Measurements from ENCODE around the gene NRROS. TPM values are rescaled to one million over a fixed set of nuclear protein-coding genes. Genes with fewer than 3 reads are reported as not detected.
"Not testable (repeated sequence)": the region's sequence is repeated elsewhere in the genome, so short reads cannot be mapped to it uniquely, and the experiment has no call there.

The NRROS gene
- total RNA-seq: 1.4 and 2.0 TPM in 2 replicates
- long read RNA-seq: 0 reads

- H3K4me1 Mint-ChIP-seq (ENCODE audit: low read depth): peaks cover 1% of the 10 kb centered on the region
- no peak within 1 kb of the TSS for H3K27ac Mint-ChIP-seq
- no peaks in the 10 kb centered on the region for H3K9me3 Mint-ChIP-seq (ENCODE audit: low read depth)
- peaks cover 32% of the 10 kb centered on the region for H3K27me3 Mint-ChIP-seq
- H3K4me3 Mint-ChIP-seq (ENCODE audit: low read depth): peak within 1 kb of the TSS; percentile 65
- no peaks in the 10 kb centered on the region for H3K36me3 Mint-ChIP-seq (ENCODE audit: insufficient read depth)
- TF ChIP-seq CTCF (IDR thresholded peaks at IDR 0.05; ENCODE audit: unreplicated experiment): no peak
- no peak for DNase-seq (ENCODE audit: low spot score, unreplicated experiment)
Measured at GRCh38 chr3:196639483-196640296, at the start of gene NRROS. Gene NRROS, plus strand, starts transcription at chr3:196639694. Its CDS starts 14,846 bp downstream, at chr3:196654540.

GRCh38 chr3:196590279-196590678, 49.2 kb upstream of the NRROS start:
- Mint-ChIP-seq H3K9me3 (ENCODE audit: low read depth) (no peaks in the 10 kb centered on the region), H3K27ac (peak overlapping the region; percentile 22), H3K27me3 (no peaks in the 10 kb centered on the region), H3K36me3 (ENCODE audit: insufficient read depth) (no peaks in the 10 kb centered on the region), H3K4me1 (ENCODE audit: low read depth) (no peaks in the 10 kb centered on the region), H3K4me3 (ENCODE audit: low read depth) (no peak overlapping the region)
- TF ChIP-seq CTCF (IDR thresholded peaks at IDR 0.05; ENCODE audit: unreplicated experiment): no peak
- DNase-seq (ENCODE audit: low spot score, unreplicated experiment): no peak

GRCh38 chr3:196596355-196596754, 43.1 kb upstream of the NRROS start:
- H3K9me3 Mint-ChIP-seq (ENCODE audit: low read depth): no peaks in the 10 kb centered on the region
- no peak overlapping the region for H3K27ac Mint-ChIP-seq
- TF ChIP-seq CTCF (IDR thresholded peaks at IDR 0.05; ENCODE audit: unreplicated experiment): no peak
- H3K4me1 Mint-ChIP-seq (ENCODE audit: low read depth): no peaks in the 10 kb centered on the region
- H3K36me3 Mint-ChIP-seq (ENCODE audit: insufficient read depth): no peaks in the 10 kb centered on the region
- no peak for DNase-seq (ENCODE audit: low spot score, unreplicated experiment)
- peaks cover 9% of the 10 kb centered on the region for H3K27me3 Mint-ChIP-seq
- no peak overlapping the region for H3K4me3 Mint-ChIP-seq (ENCODE audit: low read depth)

- H3K4me1 Mint-ChIP-seq (ENCODE audit: low read depth); H3K4me3 Mint-ChIP-seq (ENCODE audit: low read depth); H3K9me3 Mint-ChIP-seq (ENCODE audit: low read depth); H3K27ac Mint-ChIP-seq; DNase-seq (ENCODE audit: low spot score, unreplicated experiment); H3K36me3 Mint-ChIP-seq (ENCODE audit: insufficient read depth): not testable (repeated sequence)
- peaks cover 10% of the 10 kb centered on the region for H3K27me3 Mint-ChIP-seq
Measured at GRCh38 chr3:196597971-196598733, 41.3 kb upstream of the NRROS start.

GRCh38 chr3:196599734-196600128, 39.8 kb upstream of the NRROS start:
- H3K36me3 Mint-ChIP-seq (ENCODE audit: insufficient read depth): no peaks in the 10 kb centered on the region
- no peak overlapping the region for H3K4me3 Mint-ChIP-seq (ENCODE audit: low read depth)
- H3K27ac Mint-ChIP-seq: no peak overlapping the region
- no peaks in the 10 kb centered on the region for H3K9me3 Mint-ChIP-seq (ENCODE audit: low read depth)
- no peaks in the 10 kb centered on the region for H3K4me1 Mint-ChIP-seq (ENCODE audit: low read depth)
- TF ChIP-seq CTCF (IDR thresholded peaks at IDR 0.05; ENCODE audit: unreplicated experiment): no peak
- DNase-seq (ENCODE audit: low spot score, unreplicated experiment): no peak
- H3K27me3 Mint-ChIP-seq: peaks cover 10% of the 10 kb centered on the region

Data from progenitor cell of endocrine pancreas (in vitro differentiated cells).